Measurements from ENCODE around the gene FCHSD2. TPM values are rescaled to one million over a fixed set of nuclear protein-coding genes. Genes with fewer than 3 reads are reported as not detected.

Gene FCHSD2
- total RNA-seq, 1 donor from 2014 or later = 16.3 TPM

DNA sequence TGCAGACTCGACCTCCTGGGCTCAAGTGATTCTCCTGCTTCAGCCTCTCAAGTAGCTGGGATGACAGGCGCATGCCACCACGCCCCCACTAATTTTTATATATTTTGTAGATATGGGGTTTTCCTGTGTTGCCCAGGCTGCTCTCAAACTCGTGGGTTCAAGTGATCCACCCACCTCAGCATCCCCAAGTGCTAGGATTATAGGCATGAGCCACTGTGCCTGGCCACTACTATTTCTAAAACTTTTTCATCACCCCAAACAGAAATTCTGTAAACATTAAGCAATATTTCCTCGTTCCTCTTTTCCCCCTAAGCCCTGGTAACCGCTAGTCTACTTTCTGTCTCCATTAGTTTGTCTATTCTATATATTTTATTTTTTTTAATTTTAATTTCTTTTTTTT is 336.9 kb downstream of the FCHSD2 start:
- TF ChIP-seq, protein P1, sequence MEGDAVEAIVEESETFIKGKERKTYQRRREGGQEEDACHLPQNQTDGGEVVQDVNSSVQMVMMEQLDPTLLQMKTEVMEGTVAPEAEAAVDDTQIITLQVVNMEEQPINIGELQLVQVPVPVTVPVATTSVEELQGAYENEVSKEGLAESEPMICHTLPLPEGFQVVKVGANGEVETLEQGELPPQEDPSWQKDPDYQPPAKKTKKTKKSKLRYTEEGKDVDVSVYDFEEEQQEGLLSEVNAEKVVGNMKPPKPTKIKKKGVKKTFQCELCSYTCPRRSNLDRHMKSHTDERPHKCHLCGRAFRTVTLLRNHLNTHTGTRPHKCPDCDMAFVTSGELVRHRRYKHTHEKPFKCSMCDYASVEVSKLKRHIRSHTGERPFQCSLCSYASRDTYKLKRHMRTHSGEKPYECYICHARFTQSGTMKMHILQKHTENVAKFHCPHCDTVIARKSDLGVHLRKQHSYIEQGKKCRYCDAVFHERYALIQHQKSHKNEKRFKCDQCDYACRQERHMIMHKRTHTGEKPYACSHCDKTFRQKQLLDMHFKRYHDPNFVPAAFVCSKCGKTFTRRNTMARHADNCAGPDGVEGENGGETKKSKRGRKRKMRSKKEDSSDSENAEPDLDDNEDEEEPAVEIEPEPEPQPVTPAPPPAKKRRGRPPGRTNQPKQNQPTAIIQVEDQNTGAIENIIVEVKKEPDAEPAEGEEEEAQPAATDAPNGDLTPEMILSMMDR (IDR thresholded peaks at IDR 0.05) = no peak
- Histone ChIP-seq H3K36me3 (peaks cover 6% of the 10 kb centered on the region in 2 donors), H3K4me3 (no peak overlapping the region), H3K4me1 (no peaks in the 10 kb centered on the region), H3K27ac (no peak overlapping the region), H3K27me3 (no peaks in the 10 kb centered on the region), H3K9me3 (no peaks in the 10 kb centered on the region)
- DNase-seq (ENCODE audit: low spot score in 2 of 2) = no peak
- intact Hi-C loops (cut with DNase I) = no loop called here

DNA sequence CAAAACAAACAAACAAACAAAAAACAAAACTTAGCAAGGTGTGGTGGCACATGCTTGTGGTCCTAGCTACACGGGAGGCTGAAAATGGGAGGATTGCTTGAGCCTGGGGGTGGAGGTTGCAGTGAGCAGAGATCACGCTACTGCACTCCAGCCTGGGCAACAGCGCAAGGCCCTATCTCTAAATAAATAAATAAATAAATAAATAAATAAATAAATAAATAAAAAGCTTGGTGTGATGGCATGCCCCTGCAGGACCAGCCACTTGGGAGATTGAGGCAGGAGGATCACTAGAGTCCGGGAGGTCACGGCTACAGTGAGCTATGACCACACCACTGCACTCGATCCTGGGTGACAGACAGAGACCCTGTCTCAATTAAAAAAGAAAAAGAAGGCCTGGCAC is 339.3 kb downstream of the FCHSD2 start:
- no peak for DNase-seq (ENCODE audit: low spot score in 2 of 2)
- intact Hi-C loops (cut with DNase I) = no loop called here
- Histone ChIP-seq H3K36me3 (no peaks in the 10 kb centered on the region), H3K27me3 (no peaks in the 10 kb centered on the region), H3K27ac (no peak overlapping the region), H3K4me3 (no peak overlapping the region), H3K9me3 (no peaks in the 10 kb centered on the region), H3K4me1 (no peaks in the 10 kb centered on the region)
- TF ChIP-seq, protein P1 (IDR thresholded peaks at IDR 0.05) = no peak

DNA sequence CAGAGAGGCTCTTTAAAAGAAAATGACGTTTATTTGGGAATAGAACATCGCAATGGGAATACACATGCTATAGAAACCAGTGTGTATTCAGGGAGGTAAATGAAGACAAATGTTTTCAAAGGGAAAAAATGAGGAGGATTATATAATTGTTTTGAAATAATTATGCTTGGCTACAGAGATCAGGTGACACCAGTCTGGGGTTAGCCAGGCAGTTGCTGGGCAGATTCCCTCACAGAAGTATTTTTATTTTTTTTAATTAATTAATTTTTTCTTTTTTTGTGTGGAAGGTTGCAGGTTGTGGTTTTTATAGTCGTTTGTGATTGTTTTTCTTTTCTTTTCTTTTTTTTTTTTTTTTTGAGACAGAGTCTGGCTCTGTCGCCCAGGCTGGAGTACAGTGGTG is 342.7 kb downstream of the FCHSD2 start:
- no peak for DNase-seq (ENCODE audit: low spot score in 2 of 2)
- H3K36me3 ChIP-seq = no peaks in the 10 kb centered on the region
- TF ChIP-seq, protein P1 (IDR thresholded peaks at IDR 0.05) = no peak
- no peaks in the 10 kb centered on the region for H3K4me1 ChIP-seq
- no peak overlapping the region for H3K4me3 ChIP-seq
- intact Hi-C loops (cut with DNase I) = no loop called here
- H3K27ac ChIP-seq = no peak overlapping the region
- H3K9me3 ChIP-seq = no peaks in the 10 kb centered on the region
- H3K27me3 ChIP-seq = no peaks in the 10 kb centered on the region

DNA sequence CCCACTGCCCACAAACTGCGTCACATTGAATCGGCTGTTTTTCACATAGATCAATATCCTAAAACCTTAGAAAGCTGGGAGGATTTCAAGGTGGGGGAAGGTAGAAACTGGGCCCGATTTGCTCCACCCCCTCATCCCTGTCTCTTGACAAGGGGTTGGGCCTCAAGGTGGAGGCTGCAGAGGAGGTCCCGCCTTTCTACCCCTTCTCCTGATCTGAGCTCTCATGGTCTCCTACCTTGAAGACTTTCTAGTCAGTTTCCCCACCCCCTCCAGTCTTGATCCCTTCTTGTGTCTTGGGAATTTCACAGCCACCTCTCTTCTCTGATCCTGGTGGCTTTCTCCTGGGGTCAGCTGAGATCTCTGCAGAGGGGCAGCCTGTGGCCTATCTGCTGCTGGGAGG is 343.8 kb downstream of the FCHSD2 start:
- intact Hi-C loops (cut with DNase I) = no loop called here
- no peak overlapping the region for H3K4me3 ChIP-seq

GRCh38 chr11:72793425-72794367 is 348.4 kb downstream of the FCHSD2 start, which contains the start of gene STARD10:
TSS of gene STARD10 (minus strand) at chr11:72794047. CDS start at chr11:72781181, 12,866 bp downstream.
- H3K4me3 ChIP-seq = peak within 1 kb of the TSS; percentile 64 to 67
- H3K36me3 ChIP-seq = no peaks in the 10 kb centered on the region
- intact Hi-C loops (cut with DNase I) = loop anchor here (1.0 to 2.0 kb wide), 3 partner anchors 21 to 71 kb away; partner anchors contain the start of genes ARAP1 and ATG16L2
- DNase-seq (ENCODE audit: low spot score in 2 of 2) = peak; percentile 86 to 97
- TF ChIP-seq, protein P1 (IDR thresholded peaks at IDR 0.05) = peak; percentile 92 to 100 (median 97)
- H3K27me3 ChIP-seq = no peaks in the 10 kb centered on the region
- peak within 1 kb of the TSS; percentile 86 for H3K27ac ChIP-seq
- H3K4me1 ChIP-seq = peaks cover 14 to 25% of the 10 kb centered on the region in 2 donors
- no peaks in the 10 kb centered on the region for H3K9me3 ChIP-seq

More for the DNA sequence above, 343.8 kb downstream of the FCHSD2 start:
- H3K36me3 ChIP-seq = no peaks in the 10 kb centered on the region
- no peak for DNase-seq (ENCODE audit: low spot score in 2 of 2)
- no peak overlapping the region for H3K27ac ChIP-seq
- H3K9me3 ChIP-seq = no peaks in the 10 kb centered on the region
- H3K27me3 ChIP-seq = no peaks in the 10 kb centered on the region
- H3K4me1 ChIP-seq = no peaks in the 10 kb centered on the region
- TF ChIP-seq, protein P1 (IDR thresholded peaks at IDR 0.05) = no peak
